ENCODE data around the gene NLRP11.

The NLRP11 gene

GRCh38 chr19:55820037-55820436 is 11.8 kb downstream of the NLRP11 start:
- no peak overlapping the region for H3K4me3 ChIP-seq (ENCODE audit: low read depth, low read length, poor library complexity, severe bottlenecking)
- no peaks in the 10 kb centered on the region for H3K36me3 ChIP-seq (ENCODE audit: insufficient read depth, low read length)
- no peaks in the 10 kb centered on the region for H3K79me2 ChIP-seq (ENCODE audit: insufficient read depth, low read length)
- no peaks in the 10 kb centered on the region; the same call in 1 of the 2 replicates for H3K27me3 ChIP-seq (ENCODE audit: insufficient read depth, low read length)
- H3K4me2 ChIP-seq (ENCODE audit: low read length), result no peak overlapping the region
- TF ChIP-seq CTCF (IDR thresholded peaks at IDR 0.05; ENCODE audit: low read length) (no peak), EZH2 (IDR thresholded peaks at IDR 0.05; ENCODE audit: borderline replicate concordance, low read length) (no peak)
- no peak overlapping the region for H2AFZ ChIP-seq (ENCODE audit: low read length)
- H4K20me1 ChIP-seq (ENCODE audit: insufficient read depth, low read length), result no peaks in the 10 kb centered on the region
- no peaks in the 10 kb centered on the region for H3K4me1 ChIP-seq (ENCODE audit: insufficient read depth, low read length, severe bottlenecking)
- H3F3A ChIP-seq (ENCODE audit: insufficient read depth, low read length), result no peaks in the 10 kb centered on the region
- H3K9ac ChIP-seq (ENCODE audit: low read length), result no peak overlapping the region
- no peaks in the 10 kb centered on the region for H3K9me2 ChIP-seq (ENCODE audit: low read depth, low read length)
- no peak overlapping the region for H3K27ac ChIP-seq (ENCODE audit: low read depth, low read length, poor library complexity, severe bottlenecking)
- no peaks in the 10 kb centered on the region for H3K9me3 ChIP-seq (ENCODE audit: low read length)

DNA sequence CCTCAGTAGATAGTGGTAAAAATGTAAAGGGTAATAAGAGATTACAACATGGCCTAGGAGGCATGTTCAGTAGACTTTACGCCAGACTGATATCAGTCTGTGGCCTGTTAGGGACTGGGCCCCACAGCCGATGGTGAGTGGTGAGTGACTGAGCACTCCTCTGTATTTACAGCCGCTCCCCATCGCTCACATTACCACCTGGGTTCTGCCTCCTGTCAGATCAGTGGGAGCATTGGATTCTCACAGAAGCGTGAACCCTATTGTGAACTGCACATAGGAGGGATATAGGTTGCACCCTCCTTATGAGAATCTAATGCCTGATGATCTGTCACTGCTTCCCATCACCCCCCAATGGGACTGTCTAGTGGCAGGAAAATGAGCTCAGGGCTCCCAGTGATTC is 17.9 kb downstream of the NLRP11 start:
- Histone ChIP-seq H3K4me3 (ENCODE audit: low read depth, low read length, poor library complexity, severe bottlenecking) (no peak overlapping the region), H3K9me3 (ENCODE audit: low read length) (no peaks in the 10 kb centered on the region), H3K9ac (ENCODE audit: low read length) (no peak overlapping the region), H3K9me2 (ENCODE audit: low read depth, low read length) (no peaks in the 10 kb centered on the region), H3K4me2 (ENCODE audit: low read length) (no peak overlapping the region), H3K36me3 (ENCODE audit: insufficient read depth, low read length) (no peaks in the 10 kb centered on the region), H3K4me1 (ENCODE audit: insufficient read depth, low read length, severe bottlenecking) (no peaks in the 10 kb centered on the region), H3K79me2 (ENCODE audit: insufficient read depth, low read length) (no peaks in the 10 kb centered on the region), H3K27ac (ENCODE audit: low read depth, low read length, poor library complexity, severe bottlenecking) (no peak overlapping the region), H3K27me3 (ENCODE audit: insufficient read depth, low read length) (no peaks in the 10 kb centered on the region; the same call in 1 of the 2 replicates), H3F3A (ENCODE audit: insufficient read depth, low read length) (no peaks in the 10 kb centered on the region), H2AFZ (ENCODE audit: low read length) (no peak overlapping the region), H4K20me1 (ENCODE audit: insufficient read depth, low read length) (no peaks in the 10 kb centered on the region)
- TF ChIP-seq EZH2 (IDR thresholded peaks at IDR 0.05; ENCODE audit: borderline replicate concordance, low read length) (no peak), CTCF (IDR thresholded peaks at IDR 0.05; ENCODE audit: low read length) (no peak)

DNA sequence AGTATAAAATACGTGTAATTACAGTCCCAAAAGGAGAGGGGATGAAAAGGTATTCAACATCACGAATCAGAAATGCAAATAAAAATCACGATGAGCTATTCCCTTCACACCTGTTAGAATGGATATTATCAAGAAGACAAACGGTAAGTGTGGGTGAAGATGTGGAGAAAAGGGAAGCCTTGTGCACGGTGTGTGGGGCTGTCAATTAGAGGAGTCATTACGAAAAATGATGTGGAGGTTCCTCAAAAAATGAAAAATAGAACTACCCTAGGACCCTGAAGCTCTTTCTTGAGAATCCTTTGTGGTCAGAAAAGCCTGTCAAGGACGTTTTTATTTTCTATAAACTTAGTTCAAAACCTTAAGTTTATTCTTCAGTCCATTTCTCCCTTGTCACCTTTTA is 19.4 kb downstream of the NLRP11 start:
- Histone ChIP-seq H3K36me3 (ENCODE audit: insufficient read depth, low read length) (no peaks in the 10 kb centered on the region), H3K27ac (ENCODE audit: low read depth, low read length, poor library complexity, severe bottlenecking) (no peak overlapping the region), H3K4me2 (ENCODE audit: low read length) (no peak overlapping the region), H3K27me3 (ENCODE audit: insufficient read depth, low read length) (no peaks in the 10 kb centered on the region), H3K9me2 (ENCODE audit: low read depth, low read length) (no peaks in the 10 kb centered on the region), H3K79me2 (ENCODE audit: insufficient read depth, low read length) (no peaks in the 10 kb centered on the region), H3F3A (ENCODE audit: insufficient read depth, low read length) (no peaks in the 10 kb centered on the region), H3K9ac (ENCODE audit: low read length) (no peak overlapping the region), H3K4me3 (ENCODE audit: low read depth, low read length, poor library complexity, severe bottlenecking) (no peak overlapping the region), H4K20me1 (ENCODE audit: insufficient read depth, low read length) (no peaks in the 10 kb centered on the region), H2AFZ (ENCODE audit: low read length) (no peak overlapping the region), H3K4me1 (ENCODE audit: insufficient read depth, low read length, severe bottlenecking) (peaks cover 2% of the 10 kb centered on the region), H3K9me3 (ENCODE audit: low read length) (no peaks in the 10 kb centered on the region)
- no peak for TF ChIP-seq EZH2 (IDR thresholded peaks at IDR 0.05; ENCODE audit: borderline replicate concordance, low read length)
- TF ChIP-seq CTCF (IDR thresholded peaks at IDR 0.05; ENCODE audit: low read length), result no peak
